ENCODE data around the gene SUGP1. TPM values are rescaled to one million over a fixed set of nuclear protein-coding genes. Genes with fewer than 3 reads are reported as not detected.

Gene SUGP1
- total and polyA plus RNA-seq, 5 experiments from 2014 or later, result 24.7 to 97.9 (median 42.2) TPM

DNA sequence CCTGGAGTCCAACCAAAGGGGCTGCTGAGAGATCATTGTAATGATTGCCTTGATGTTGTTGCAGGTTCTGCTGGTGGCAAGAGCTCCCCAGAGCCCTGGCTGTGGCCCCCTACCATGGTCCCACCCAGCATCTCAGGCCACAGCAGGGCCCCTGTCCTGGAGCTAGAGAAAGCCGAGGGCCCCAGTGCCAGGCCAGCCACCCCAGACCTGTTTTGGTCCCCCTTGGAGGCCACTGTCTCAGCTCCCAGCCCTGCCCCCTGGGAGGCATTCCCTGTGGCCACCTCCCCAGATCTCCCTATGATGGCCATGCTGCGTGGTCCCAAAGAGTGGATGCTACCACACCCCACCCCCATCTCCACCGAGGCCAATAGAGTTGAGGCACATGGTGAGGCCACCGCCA is 93.1 kb downstream of the SUGP1 start:
- ATAC-seq, result no peak
- peaks cover 2 to 28% (median 18%) of the 10 kb centered on the region in 5 donors for H3K27me3 Mint-ChIP-seq
- H3K4me3 Mint-ChIP-seq, result no peak overlapping the region
- peaks cover 3 to 11% (median 4%) of the 10 kb centered on the region in 4 donors for H3K4me1 Mint-ChIP-seq
- H3K27ac Mint-ChIP-seq, result no peak overlapping the region
- DNase-seq, result no peak
- H3K9me3 Mint-ChIP-seq, result peaks cover 0 to 4% (median 0%) of the 10 kb centered on the region in 9 donors
- no peaks in the 10 kb centered on the region for H3K36me3 Mint-ChIP-seq
- POLR2A ChIA-PET, result no interaction called here

GRCh38 chr19:19226663-19227062 is 93.6 kb downstream of the SUGP1 start:
- ATAC-seq, result no peak
- Mint-ChIP-seq H3K27ac (no peak overlapping the region), H3K4me1 (peaks cover 3 to 11% (median 4%) of the 10 kb centered on the region in 4 donors), H3K9me3 (no peaks in the 10 kb centered on the region), H3K27me3 (peaks cover 2 to 27% (median 15%) of the 10 kb centered on the region in 5 donors), H3K36me3 (no peaks in the 10 kb centered on the region), H3K4me3 (no peak overlapping the region)
- POLR2A ChIA-PET, result no interaction called here
- no peak for DNase-seq

GRCh38 chr19:19226204-19226603 is 94.1 kb downstream of the SUGP1 start:
- ATAC-seq (no peak), DNase-seq (no peak)
- Mint-ChIP-seq H3K4me1 (peaks cover 3 to 11% (median 4%) of the 10 kb centered on the region in 4 donors), H3K9me3 (no peaks in the 10 kb centered on the region), H3K27ac (no peak overlapping the region), H3K36me3 (no peaks in the 10 kb centered on the region), H3K27me3 (peaks cover 2 to 27% (median 12%) of the 10 kb centered on the region in 5 donors), H3K4me3 (no peak overlapping the region)
- POLR2A ChIA-PET, result no interaction called here

Other genes with a start within 250 kb of the SUGP1 start
- 10 to 100 TPM; 28.3 to 31.3 TPM for gene TMEM161A, start 182.0 kb downstream of the SUGP1 start, total RNA-seq
- gene TMEM161A, start 182.0 kb downstream of the SUGP1 start, polyA plus RNA-seq, result 10 to 100 TPM; 20.1 to 21.8 (median 21.1) TPM
- 1 to 10 TPM; 3.6 to 3.9 TPM for gene MEF2B, start 150.2 kb downstream of the SUGP1 start, total RNA-seq
- gene MEF2B, start 150.2 kb downstream of the SUGP1 start, polyA plus RNA-seq, result under 1 TPM in 1 of 3 donors, not detected in 2; 0.14 TPM
- gene BORCS8, start 128.4 kb downstream of the SUGP1 start, total RNA-seq, result 10 to 100 TPM; 33.5 to 34.2 TPM
- gene BORCS8, start 128.4 kb downstream of the SUGP1 start, polyA plus RNA-seq, result 10 to 100 TPM; 18.2 to 23.6 (median 18.2) TPM
- 10 to 100 TPM; 72.9 to 81.5 TPM for gene RFXANK, start 128.3 kb downstream of the SUGP1 start, total RNA-seq
- 100 to 1,000 TPM in 1 of 3 donors, 10 to 100 TPM in 2; 79.3 to 101 (median 86.9) TPM for gene RFXANK, start 128.3 kb downstream of the SUGP1 start, polyA plus RNA-seq
- gene NR2C2AP, start 117.1 kb downstream of the SUGP1 start, total RNA-seq, result 10 to 100 TPM; 26.0 to 31.8 TPM
- gene NR2C2AP, start 117.1 kb downstream of the SUGP1 start, polyA plus RNA-seq, result 10 to 100 TPM; 23.7 to 37.8 (median 31.9) TPM
- gene NCAN, start 108.6 kb downstream of the SUGP1 start, total RNA-seq, result not detected
- gene NCAN, start 108.6 kb downstream of the SUGP1 start, polyA plus RNA-seq, result not detected
- gene TM6SF2, start 47.2 kb downstream of the SUGP1 start, total RNA-seq, result not detected
- not detected for gene TM6SF2, start 47.2 kb downstream of the SUGP1 start, polyA plus RNA-seq
- gene MAU2, start 320 bp upstream of the SUGP1 start, total RNA-seq, result 100 to 1,000 TPM; 162 to 172 TPM
- gene MAU2, start 320 bp upstream of the SUGP1 start, polyA plus RNA-seq, result 10 to 100 TPM; 20.3 to 24.3 (median 20.6) TPM
- gene GATAD2A, start 85.2 kb upstream of the SUGP1 start, total RNA-seq, result 100 to 1,000 TPM; 101 to 107 TPM
- 10 to 100 TPM; 14.5 to 35.1 (median 20.2) TPM for gene GATAD2A, start 85.2 kb upstream of the SUGP1 start, polyA plus RNA-seq
- 10 to 100 TPM in 1 of 2 experiments, 1 to 10 TPM in 1; 9.3 to 10.8 TPM for gene TSSK6, start 195.0 kb upstream of the SUGP1 start, total RNA-seq
- 1 to 10 TPM in 2 of 3 donors, under 1 TPM in 1; 0.59 to 3.7 (median 3.1) TPM for gene TSSK6, start 195.0 kb upstream of the SUGP1 start, polyA plus RNA-seq
- gene NDUFA13, start 195.7 kb upstream of the SUGP1 start, total RNA-seq, result 100 to 1,000 TPM; 177 to 180 TPM
- gene NDUFA13, start 195.7 kb upstream of the SUGP1 start, polyA plus RNA-seq, result 100 to 1,000 TPM; 329 to 360 (median 338) TPM
- 10 to 100 TPM; 11.1 to 12.8 TPM for gene YJEFN3, start 208.4 kb upstream of the SUGP1 start, total RNA-seq
- under 1 TPM in 2 of 3 donors, not detected in 1; 0.08 to 0.63 TPM for gene YJEFN3, start 208.4 kb upstream of the SUGP1 start, polyA plus RNA-seq
- gene CILP2, start 217.8 kb upstream of the SUGP1 start, total RNA-seq, result under 1 TPM; 0.31 to 0.41 TPM
- under 1 TPM in 2 of 3 donors, not detected in 1; 0.56 to 0.64 TPM for gene CILP2, start 217.8 kb upstream of the SUGP1 start, polyA plus RNA-seq